NCI-H460 (cell line): ENCODE measurements around the gene CTTNBP2. TPM values are rescaled to one million over a fixed set of nuclear protein-coding genes. Genes with fewer than 3 reads are reported as not detected.

Experiments
- DNase-seq: peaks from one replicate; pipeline ENCODE4 v3.0.0-alpha.2; 2016; ENCODE audit warnings: low read depth; ENCODE audit errors: extremely low read depth
- total RNA-seq: library from RNA; depleted of rRNA; stranded (reverse); fragments of >200 nt; shearing (Covaris generic); gene quantifications from 2 replicates; pipeline ENCODE4 v1.2.3, GENCODE V29; 2014

The CTTNBP2 gene
- total RNA-seq, 1 experiment from 2014 or later: 0.94 TPM

GRCh38 chr7:117705630-117706029 is 167.6 kb downstream of the CTTNBP2 start:
- no peak for DNase-seq

DNA sequence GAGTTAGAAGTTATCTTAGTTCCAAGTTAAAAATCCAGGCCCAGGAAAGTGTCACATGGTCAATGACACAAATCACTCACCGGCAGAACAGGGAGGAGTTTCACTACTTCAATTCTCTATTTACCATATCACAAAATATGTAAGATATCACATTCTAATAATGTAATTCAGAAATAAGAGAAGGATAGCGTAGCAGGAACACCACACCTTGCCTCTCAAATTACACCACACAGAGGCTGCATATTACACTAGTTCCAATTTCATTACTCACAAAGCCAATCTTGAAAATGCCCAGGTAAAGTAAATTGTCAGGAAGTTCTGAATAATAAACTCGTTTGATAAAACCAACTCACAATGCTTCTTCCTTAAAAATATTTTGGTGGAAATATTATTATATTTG is 169.2 kb downstream of the CTTNBP2 start:
- DNase-seq: no peak

DNA sequence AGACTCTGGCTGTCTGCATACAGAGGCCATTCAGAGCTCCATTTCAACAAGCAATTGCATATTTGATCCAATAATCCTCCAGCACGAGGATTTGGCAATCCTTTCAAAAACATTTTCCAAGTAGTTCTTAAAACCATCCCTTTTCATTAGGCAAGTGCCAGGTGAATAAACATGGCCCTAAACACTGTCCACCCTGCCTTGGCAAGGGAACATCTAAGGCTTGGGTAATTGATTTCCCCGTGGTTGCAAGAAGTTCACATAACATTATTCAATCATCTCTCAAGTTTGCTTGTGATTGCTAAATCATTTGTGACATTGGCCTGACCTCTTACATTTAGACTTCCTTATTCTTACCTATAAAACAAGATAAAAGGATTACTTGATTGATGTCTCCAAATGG is 175.2 kb downstream of the CTTNBP2 start:
- no peak for DNase-seq

DNA sequence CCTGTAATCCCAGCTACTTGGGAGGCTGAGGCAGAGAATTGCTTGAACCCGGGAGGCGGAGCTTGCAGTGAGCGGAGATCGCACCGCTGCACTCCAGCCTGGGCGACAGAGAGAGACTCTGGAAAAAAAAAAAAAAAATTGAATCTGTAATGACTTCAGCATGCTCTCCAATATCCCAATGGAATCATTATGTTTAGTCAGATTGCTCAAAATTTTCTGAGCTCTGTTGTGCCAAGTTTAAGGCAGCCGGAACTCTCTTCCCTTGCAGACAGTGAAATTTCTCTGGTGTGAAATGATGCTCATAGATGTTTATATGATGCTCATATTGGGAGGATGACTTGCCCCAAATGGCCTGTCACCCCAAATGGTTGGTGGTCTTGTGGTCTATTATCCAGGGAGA is 180.9 kb downstream of the CTTNBP2 start:
- DNase-seq: no peak

DNA sequence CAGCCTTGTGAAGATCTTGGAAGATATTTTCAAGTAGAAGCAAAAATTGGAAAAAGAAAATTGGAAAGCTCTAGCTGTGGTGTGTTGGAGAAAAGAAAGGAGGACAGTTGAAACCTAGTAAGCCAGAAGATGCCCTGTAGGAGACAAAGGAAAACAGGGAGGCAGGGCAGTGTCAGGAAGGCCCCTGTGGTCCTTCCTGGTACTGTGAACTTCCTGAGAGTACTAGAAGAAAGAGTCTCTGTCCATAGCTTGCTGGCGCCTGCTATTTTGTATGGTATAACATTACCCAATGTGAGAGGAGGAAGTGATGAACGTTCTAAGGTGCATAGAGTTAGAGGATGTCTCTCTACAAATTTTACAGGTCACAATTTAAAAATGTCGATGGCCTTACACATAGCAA is 183.1 kb downstream of the CTTNBP2 start:
- DNase-seq: no peak

DNA sequence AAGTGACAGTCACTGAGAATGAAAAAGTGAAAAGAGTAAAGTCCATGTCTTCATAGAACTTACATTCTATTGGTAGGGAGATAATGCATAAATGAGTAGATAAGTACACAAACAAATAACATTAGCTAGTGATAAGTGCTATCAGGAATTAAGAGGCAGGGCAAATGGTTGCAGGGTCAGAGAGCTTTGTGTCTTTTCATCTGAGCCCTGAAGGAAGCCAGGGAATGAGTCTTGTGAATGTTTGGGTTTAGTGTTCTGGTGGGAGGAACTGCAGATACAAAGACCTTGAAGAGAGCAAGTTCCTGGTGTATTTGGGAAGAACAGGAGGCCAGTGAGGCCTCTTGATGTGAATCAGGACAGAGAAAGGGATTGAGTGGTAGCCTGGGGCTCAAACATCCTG is 183.8 kb downstream of the CTTNBP2 start:
- DNase-seq: no peak

DNA sequence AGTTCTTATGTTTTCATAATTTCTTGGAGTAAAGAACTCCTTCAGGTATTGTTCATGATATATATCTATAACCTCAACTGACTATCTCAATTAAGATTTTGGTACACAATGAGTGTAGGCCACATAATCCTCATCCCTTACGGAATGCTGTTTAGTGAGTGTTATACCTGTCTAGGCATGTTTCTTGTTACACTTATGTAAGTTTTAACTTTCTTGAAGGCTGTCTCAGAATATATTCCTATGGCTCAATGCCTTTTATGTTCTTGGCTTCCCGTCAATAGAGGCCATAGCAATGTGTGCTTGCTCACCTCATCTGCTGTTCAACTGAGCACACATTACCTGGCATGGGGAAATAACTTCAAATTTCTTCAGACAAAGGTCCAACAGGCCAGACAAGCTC is 185.1 kb downstream of the CTTNBP2 start:
- DNase-seq: no peak

GRCh38 chr7:117686311-117686935 is 186.8 kb downstream of the CTTNBP2 start:
- DNase-seq: no peak

DNA sequence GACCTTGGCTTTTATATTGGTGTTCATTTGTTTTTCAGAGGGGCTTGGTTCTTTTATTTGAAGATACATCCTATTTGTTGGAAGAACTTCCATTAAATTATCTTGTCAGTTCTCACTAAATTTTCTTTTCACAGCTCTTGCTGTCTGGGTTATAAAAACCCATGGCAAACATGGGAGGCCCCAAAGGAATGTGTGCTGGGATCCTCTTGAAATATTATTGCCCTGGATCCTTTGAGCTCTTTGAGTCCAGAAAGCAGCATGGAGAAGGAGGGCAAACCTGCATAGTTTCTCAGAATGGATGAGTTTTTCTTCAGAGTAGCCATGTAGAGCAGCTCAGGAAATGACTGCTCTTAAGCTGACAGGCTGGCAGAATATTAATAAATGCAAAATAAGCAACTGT is 187.4 kb downstream of the CTTNBP2 start:
- DNase-seq: no peak

DNA sequence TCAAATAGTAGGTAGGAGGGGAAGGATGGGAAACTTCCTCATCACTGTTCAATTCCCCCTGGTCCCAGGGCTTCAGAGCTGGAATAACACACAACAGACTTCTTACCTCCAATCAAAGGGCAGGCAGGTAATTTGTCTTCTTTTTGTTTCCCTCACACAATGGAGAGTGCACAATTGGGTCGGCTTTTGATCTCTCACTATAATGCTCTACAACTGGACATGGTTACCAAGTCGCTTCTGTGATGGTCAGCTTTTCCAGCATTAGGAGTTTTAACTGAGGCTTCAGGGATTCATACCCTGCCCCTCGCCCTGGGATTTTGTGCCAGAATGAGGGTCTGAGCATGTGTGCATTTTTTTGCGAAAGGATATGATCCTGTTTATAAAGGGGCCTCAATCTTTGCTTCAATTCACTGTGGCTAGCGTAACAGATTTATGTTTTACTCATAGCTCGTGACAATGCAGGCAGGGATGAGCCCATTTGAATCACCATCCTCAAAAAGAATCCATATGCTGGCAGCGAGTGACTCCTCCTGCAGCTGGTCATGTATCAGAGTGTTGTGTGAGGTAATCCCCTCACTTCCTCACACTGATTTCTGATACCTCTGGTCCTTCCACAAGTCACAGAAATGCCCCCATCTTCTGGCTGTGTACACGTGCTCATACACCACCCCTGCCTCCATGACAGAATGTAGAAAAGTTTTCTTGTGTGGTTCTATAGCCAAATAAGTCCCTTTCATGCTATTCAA is 189.6 kb downstream of the CTTNBP2 start:
- no peak for DNase-seq

DNA sequence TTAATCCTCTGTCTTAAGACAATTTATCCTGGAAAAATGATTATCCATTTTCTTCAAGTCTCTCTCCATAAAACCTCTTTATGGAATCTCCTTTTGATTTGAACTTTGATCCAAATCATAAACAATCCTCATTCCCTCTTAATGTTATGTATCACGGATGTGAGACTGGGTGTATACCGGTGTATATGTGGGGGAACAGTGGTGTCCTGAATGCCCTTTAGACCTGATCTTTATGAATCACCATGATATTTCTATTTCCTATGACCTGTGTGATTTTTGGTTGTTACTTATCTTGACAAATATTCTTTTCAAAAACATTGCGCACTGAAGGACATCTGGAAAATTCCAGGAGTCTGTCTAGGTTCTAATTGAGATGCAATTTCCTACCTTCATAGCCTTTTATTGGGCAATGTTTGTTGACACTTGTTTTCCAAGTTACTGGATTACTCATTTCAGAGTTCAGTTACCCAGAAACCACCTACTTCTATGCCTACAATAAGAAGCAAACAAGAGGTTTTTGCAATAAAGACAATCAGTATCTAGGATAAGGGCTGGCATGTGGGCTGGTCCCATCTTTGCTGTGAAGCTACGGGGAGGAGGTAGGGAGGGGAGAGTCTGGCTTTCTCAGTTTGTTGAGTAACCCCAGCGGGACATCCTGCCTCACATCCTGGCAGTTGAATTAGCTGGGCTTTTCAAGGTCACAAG is 190.4 kb downstream of the CTTNBP2 start:
- DNase-seq: no peak

DNA sequence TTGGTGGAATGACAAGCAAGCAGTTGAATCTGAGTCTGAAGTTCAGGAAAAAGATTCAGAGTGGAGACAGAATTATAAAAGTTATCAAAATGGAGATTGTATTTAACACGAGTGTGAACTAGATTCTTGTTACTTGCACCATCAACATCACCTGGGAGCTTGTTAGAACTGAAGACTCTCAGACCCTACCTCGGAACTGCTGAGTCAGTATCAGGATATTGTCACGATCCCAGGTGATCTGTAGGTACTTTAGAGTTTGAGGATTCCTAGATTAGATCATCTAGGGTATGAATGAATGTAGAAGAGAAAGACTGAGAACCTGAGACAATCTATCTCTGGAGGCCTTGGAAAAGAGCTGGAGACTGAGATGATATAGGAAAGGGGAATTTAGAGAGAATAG is 194.1 kb downstream of the CTTNBP2 start:
- no peak for DNase-seq

DNA sequence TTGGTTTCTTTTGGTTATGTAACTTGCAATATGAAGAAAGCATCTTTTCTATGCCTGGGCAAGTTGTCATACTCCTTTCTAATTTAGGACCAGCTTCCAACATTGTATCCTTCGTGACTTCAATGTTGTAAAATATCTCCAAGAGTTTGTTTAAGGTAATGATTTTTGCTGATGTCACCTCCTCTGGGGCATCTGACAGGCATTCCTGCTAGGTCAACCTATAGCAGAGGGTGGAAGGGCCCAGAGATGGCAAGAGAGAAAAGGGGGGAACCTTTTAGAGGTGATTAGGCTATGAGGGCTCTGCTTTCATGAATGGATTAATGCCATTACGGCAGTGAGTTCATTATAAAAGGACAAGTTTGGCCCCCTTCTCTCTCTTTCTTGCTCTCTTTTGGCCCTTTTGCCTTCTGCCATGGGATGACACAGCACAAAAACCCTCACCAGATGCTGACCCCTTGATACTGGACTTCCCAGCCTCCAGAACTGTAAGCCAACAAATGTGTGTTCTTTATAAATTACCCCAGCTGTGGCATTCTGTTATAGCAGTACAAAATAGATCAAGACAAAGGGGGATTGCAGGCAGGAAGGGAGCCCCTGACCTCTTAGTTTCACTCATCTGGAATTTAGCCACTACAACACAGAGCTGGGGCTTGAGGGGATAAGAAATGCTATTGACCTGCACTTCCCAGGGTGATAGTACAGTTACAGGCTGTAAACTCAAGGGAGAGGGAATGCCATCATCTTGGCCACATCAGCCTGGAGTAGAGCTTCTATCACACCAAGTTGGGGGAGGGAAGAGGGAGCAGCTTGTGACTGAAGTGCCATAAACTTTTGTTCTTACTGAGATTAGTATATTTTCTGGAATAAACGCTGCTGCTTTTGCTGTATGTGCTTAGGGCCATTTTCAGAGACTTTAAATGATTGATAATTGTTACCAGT is 197.5 kb downstream of the CTTNBP2 start:
- no peak for DNase-seq

- no peak for DNase-seq
Measured at GRCh38 chr7:117674617-117675016, 198.6 kb downstream of the CTTNBP2 start.

DNA sequence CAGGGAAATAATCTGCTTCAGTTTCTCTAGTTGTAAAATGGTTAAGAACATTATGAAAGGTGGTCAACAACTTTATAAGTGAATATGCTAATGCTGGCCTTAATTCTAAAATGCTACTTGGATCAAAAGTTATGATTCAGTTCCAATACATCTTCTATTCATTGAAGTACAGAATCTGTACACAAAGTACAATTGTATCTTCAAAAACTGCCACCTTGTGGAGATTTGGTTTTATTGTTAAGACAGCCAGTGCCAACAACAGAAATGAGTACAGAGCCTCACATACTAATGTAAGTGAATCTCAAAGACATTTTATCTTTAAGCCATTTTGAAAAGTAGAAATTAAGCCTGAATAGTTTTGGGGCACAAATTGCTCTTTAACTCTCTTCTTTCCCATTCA is 199.4 kb downstream of the CTTNBP2 start:
- DNase-seq: peak; percentile 18

- DNase-seq: no peak
Measured at GRCh38 chr7:117673367-117673766, 199.9 kb downstream of the CTTNBP2 start.

GRCh38 chr7:117672453-117672852 is 200.8 kb downstream of the CTTNBP2 start:
- no peak for DNase-seq

GRCh38 chr7:117669818-117670217 is 203.4 kb downstream of the CTTNBP2 start:
- DNase-seq: no peak

- DNase-seq: no peak
Measured at GRCh38 chr7:117667456-117667855, 205.8 kb downstream of the CTTNBP2 start.

GRCh38 chr7:117666689-117667088 is 206.6 kb downstream of the CTTNBP2 start:
- DNase-seq: no peak

DNA sequence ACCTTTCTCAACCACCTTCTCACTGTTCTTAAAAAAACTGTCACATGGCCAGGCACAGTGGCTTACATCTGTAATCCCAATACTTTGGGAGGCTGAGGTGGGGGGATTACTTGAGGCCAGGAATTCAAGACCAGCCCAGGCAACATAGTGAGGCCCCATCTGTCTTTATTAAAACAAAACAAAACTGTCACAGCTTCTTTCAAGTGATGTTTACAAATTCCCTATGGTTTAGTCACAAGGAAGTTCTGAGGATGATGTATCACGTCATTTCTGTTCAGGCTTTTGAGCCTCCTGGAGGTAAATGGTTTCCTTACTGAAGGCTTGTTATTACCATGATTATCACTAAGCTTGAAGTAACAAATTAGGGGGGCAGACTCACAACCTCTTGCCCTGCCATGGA is 207.2 kb downstream of the CTTNBP2 start:
- no peak for DNase-seq
